GM12801 (cell line): Measurements from ENCODE around the gene LPAR1.

ENCODE experiments used
- CTCF ChIP-seq: IDR thresholded peaks from one replicate; pipeline ENCODE4 v1.5.1; 2011; ENCODE audit warnings: control low read depth; ENCODE audit not compliant: insufficient read length; ENCODE audit errors: extremely low read depth

The LPAR1 gene

GRCh38 chr9:110918316-110919049 lies 119.8 kb downstream of the LPAR1 start:
- TF ChIP-seq CTCF, result no peak

- TF ChIP-seq CTCF, result no peak
Observed at GRCh38 chr9:110916403-110916802, 121.9 kb downstream of the LPAR1 start.

- no peak for TF ChIP-seq CTCF
Observed at GRCh38 chr9:110912419-110913291, 125.6 kb downstream of the LPAR1 start.

GRCh38 chr9:110911659-110912418 lies 126.4 kb downstream of the LPAR1 start:
- no peak for TF ChIP-seq CTCF

GRCh38 chr9:110908894-110909293 lies 129.4 kb downstream of the LPAR1 start:
- no peak for TF ChIP-seq CTCF

- no peak for TF ChIP-seq CTCF
Observed at GRCh38 chr9:110900917-110901316, 137.4 kb downstream of the LPAR1 start.

- TF ChIP-seq CTCF, result no peak
Observed at GRCh38 chr9:110900456-110900855, 137.8 kb downstream of the LPAR1 start.
